Renal cortical epithelial cell (primary cell): ENCODE data around the gene PTX4. TPM values are rescaled to one million over a fixed set of nuclear protein-coding genes. Genes with fewer than 3 reads are reported as not detected.

ENCODE experiments used
- DNase-seq: peaks from one replicate; pipeline ENCODE4 v3.0.0-alpha.2; 2011; ENCODE audit warnings: low read depth
- total RNA-seq: library from RNA; depleted of rRNA; stranded (reverse); fragments of >200 nt; gene quantifications from 2 replicates; pipeline ENCODE4 v1.2.3, GENCODE V29; 2014

The PTX4 gene
- total RNA-seq, 1 donor from 2014 or later = not detected

- DNase-seq = no peak
Observed at GRCh38 chr16:1461146-1461545, 27.6 kb downstream of the PTX4 start.

- DNase-seq = no peak
Observed at GRCh38 chr16:1460602-1461138, 28.1 kb downstream of the PTX4 start.

- no peak for DNase-seq
Observed at GRCh38 chr16:1459967-1460366, 28.8 kb downstream of the PTX4 start.

GRCh38 chr16:1458977-1459341, 29.8 kb downstream of the PTX4 start:
- no peak for DNase-seq

- DNase-seq = no peak
Observed at GRCh38 chr16:1458336-1458976, 30.3 kb downstream of the PTX4 start.

- no peak for DNase-seq
Observed at GRCh38 chr16:1457489-1458245, 31.1 kb downstream of the PTX4 start.

GRCh38 chr16:1456951-1457350, 31.8 kb downstream of the PTX4 start:
- DNase-seq = no peak

GRCh38 chr16:1455190-1456171, 33.3 kb downstream of the PTX4 start:
- DNase-seq = no peak

GRCh38 chr16:1454561-1454960, 34.2 kb downstream of the PTX4 start:
- DNase-seq = no peak

GRCh38 chr16:1453316-1453715, 35.4 kb downstream of the PTX4 start:
- DNase-seq = no peak

- DNase-seq = no peak
Observed at GRCh38 chr16:1452530-1452929, 36.2 kb downstream of the PTX4 start.

GRCh38 chr16:1451702-1452392, 36.9 kb downstream of the PTX4 start:
- no peak for DNase-seq

- DNase-seq = no peak
Observed at GRCh38 chr16:1450841-1451240, 37.9 kb downstream of the PTX4 start.

GRCh38 chr16:1450218-1450617, 38.5 kb downstream of the PTX4 start:
- no peak for DNase-seq

- DNase-seq = no peak
Observed at GRCh38 chr16:1449201-1449788, 39.4 kb downstream of the PTX4 start.

GRCh38 chr16:1448536-1449116, 40.1 kb downstream of the PTX4 start:
- DNase-seq = no peak

- no peak for DNase-seq
Observed at GRCh38 chr16:1447965-1448364, 40.8 kb downstream of the PTX4 start.

- DNase-seq = no peak
Observed at GRCh38 chr16:1446296-1447080, 42.3 kb downstream of the PTX4 start.

- no peak for DNase-seq
Observed at GRCh38 chr16:1445518-1446203, 43.1 kb downstream of the PTX4 start.
